SK-N-SH treated with all-trans-retinoic acid at 6 μM for 48 hours (cell line): ENCODE results near the gene XYLT2.

Experiments
- ATAC-seq: fragments of 200-7000 bp; cut with Tn5 transposase; 3 replicates; pipeline ENCODE4 v1.9.1; 2020; ENCODE audit warnings: mild to moderate bottlenecking, moderate library complexity
- ARNTL ChIP-seq: fragments of 450-650 bp; formaldehyde crosslinking; IDR thresholded peaks from 2 replicates; pipeline ENCODE4 v1.5.0; 2020; ENCODE audit warnings: low read depth, mild to moderate bottlenecking, moderate library complexity, borderline replicate concordance
- BACH2 ChIP-seq: fragments of 250-450 bp; sonication (Bioruptor Pico); IDR thresholded peaks from 2 replicates; pipeline ENCODE4 v1.9.0; 2021; ENCODE audit warnings: mild to moderate bottlenecking, borderline replicate concordance
- CREB5 ChIP-seq: fragments of 250-450 bp; sonication (Bioruptor Pico); IDR thresholded peaks from 2 replicates; pipeline ENCODE4 v1.5.1; 2020; ENCODE audit warnings: low read depth, mild to moderate bottlenecking, moderate library complexity
- CSDC2 ChIP-seq: fragments of 250-450 bp; sonication (Bioruptor Pico); IDR thresholded peaks from 2 replicates; pipeline ENCODE4 v1.5.0; 2020; ENCODE audit warnings: mild to moderate bottlenecking, moderate library complexity
- CSRNP3 ChIP-seq: fragments of 250-450 bp; sonication (Bioruptor Pico); IDR thresholded peaks from 2 replicates; pipeline ENCODE4 v1.5.1; 2021; ENCODE audit warnings: mild to moderate bottlenecking, moderate library complexity
- ESRRG ChIP-seq: fragments of 250-450 bp; sonication (Bioruptor Pico); IDR thresholded peaks from 2 replicates; pipeline ENCODE4 v1.6.1; 2021; ENCODE audit warnings: mild to moderate bottlenecking
- GLIS3 ChIP-seq: fragments of 250-450 bp; sonication (Bioruptor Pico); IDR thresholded peaks from 2 replicates; pipeline ENCODE4 v1.5.0; 2020; ENCODE audit warnings: mild to moderate bottlenecking, moderate library complexity
- ISL1 ChIP-seq: fragments of 250-450 bp; sonication (Bioruptor Pico); IDR thresholded peaks from 2 replicates; pipeline ENCODE4 v2.1.2; 2022; ENCODE audit warnings: mild to moderate bottlenecking, moderate library complexity
- OSR1 ChIP-seq: fragments of 250-450 bp; sonication (Bioruptor Pico); IDR thresholded peaks from 2 replicates; pipeline ENCODE4 v1.8.0; 2022; ENCODE audit warnings: moderate library complexity, mild to moderate bottlenecking, inconsistent platforms
- POU6F1 ChIP-seq: fragments of 250-450 bp; sonication (Bioruptor Pico); IDR thresholded peaks from 2 replicates; pipeline ENCODE4 v1.8.0; 2021; ENCODE audit warnings: low read depth, mild to moderate bottlenecking, moderate library complexity, borderline replicate concordance
- PPARA ChIP-seq: fragments of 250-450 bp; sonication (Bioruptor Pico); IDR thresholded peaks from 2 replicates; pipeline ENCODE4 v1.5.0; 2020; ENCODE audit warnings: mild to moderate bottlenecking, borderline replicate concordance
- RARB ChIP-seq: fragments of 250-450 bp; sonication (Bioruptor Pico); IDR thresholded peaks from 2 replicates; pipeline ENCODE4 v1.8.0; 2021; ENCODE audit warnings: mild to moderate bottlenecking, moderate library complexity
- SNAI2 ChIP-seq: fragments of 250-450 bp; sonication (Bioruptor Pico); IDR thresholded peaks from 2 replicates; pipeline ENCODE4 v1.5.0; 2020; ENCODE audit warnings: mild to moderate bottlenecking, moderate library complexity
- TCF4 ChIP-seq: fragments of 250-450 bp; sonication (Bioruptor Pico); IDR thresholded peaks from 2 replicates; pipeline ENCODE4 v1.8.0; 2021; ENCODE audit warnings: mild to moderate bottlenecking, moderate library complexity, borderline replicate concordance
- TOX ChIP-seq: fragments of 250-450 bp; sonication (Bioruptor Pico); IDR thresholded peaks from 2 replicates; pipeline ENCODE4 v1.8.0; 2021; ENCODE audit warnings: mild to moderate bottlenecking, moderate library complexity, borderline replicate concordance
- ZC3H10 ChIP-seq: fragments of 250-450 bp; sonication (Bioruptor Pico); IDR thresholded peaks from 2 replicates; pipeline ENCODE4 v1.5.1; 2021; ENCODE audit warnings: mild to moderate bottlenecking, moderate library complexity
- ZFP3 ChIP-seq: fragments of 250-450 bp; sonication (Bioruptor Pico); IDR thresholded peaks from 2 replicates; pipeline ENCODE4 v1.5.0; 2020; ENCODE audit warnings: mild to moderate bottlenecking, moderate library complexity
- ZFP30 ChIP-seq: fragments of 450-650 bp; formaldehyde crosslinking; IDR thresholded peaks from 2 replicates; pipeline ENCODE4 v1.5.0; 2022; ENCODE audit warnings: mild to moderate bottlenecking, moderate library complexity
- ZNF565 ChIP-seq: fragments of 450-650 bp; formaldehyde crosslinking; conservative IDR thresholded peaks from 2 replicates; pipeline ENCODE4 v1.5.0; 2020; ENCODE audit warnings: low read depth, mild to moderate bottlenecking, moderate library complexity
- ZNF70 ChIP-seq: fragments of 450-650 bp; formaldehyde crosslinking; IDR thresholded peaks from 2 replicates; pipeline ENCODE4 v1.5.0; 2020; ENCODE audit warnings: mild to moderate bottlenecking, moderate library complexity
- ZNF8 ChIP-seq: fragments of 450-650 bp; formaldehyde crosslinking; IDR thresholded peaks from 2 replicates; pipeline ENCODE4 v1.5.0; 2020; ENCODE audit warnings: mild to moderate bottlenecking, moderate library complexity

Gene XYLT2

GRCh38 chr17:50354198-50354597, 8.3 kb downstream of the XYLT2 start (continued):
- TF ChIP-seq ZFP30 (CRISPR knock-in tag): no peak
- TF ChIP-seq CREB5: no peak
- TF ChIP-seq ZNF565 (CRISPR knock-in tag): no peak
- no peak for TF ChIP-seq TOX (CRISPR knock-in tag)
- no peak for TF ChIP-seq PPARA
- TF ChIP-seq TCF4 (CRISPR knock-in tag): no peak

- no peak for TF ChIP-seq ZFP30 (CRISPR knock-in tag)
- no peak for TF ChIP-seq BACH2 (CRISPR knock-in tag)
- TF ChIP-seq RARB (CRISPR knock-in tag): no peak
- TF ChIP-seq CREB5: no peak
- TF ChIP-seq PPARA: no peak
- no peak for TF ChIP-seq ESRRG
- no peak for TF ChIP-seq ZC3H10
- TF ChIP-seq POU6F1 (CRISPR knock-in tag): no peak
- TF ChIP-seq TCF4 (CRISPR knock-in tag): no peak
- no peak for TF ChIP-seq ZNF70
- no peak for TF ChIP-seq ISL1
- TF ChIP-seq ZFP3 (CRISPR knock-in tag): no peak
- TF ChIP-seq CSRNP3 (CRISPR knock-in tag): no peak
- no peak for TF ChIP-seq OSR1 (CRISPR knock-in tag)
- TF ChIP-seq ZNF8 (CRISPR knock-in tag): no peak
- TF ChIP-seq SNAI2 (CRISPR knock-in tag): no peak
- no peak for TF ChIP-seq GLIS3 (CRISPR knock-in tag)
- no peak for TF ChIP-seq TOX (CRISPR knock-in tag)
- no peak for TF ChIP-seq CSDC2 (CRISPR knock-in tag)
- TF ChIP-seq ARNTL (CRISPR knock-in tag): no peak
- no peak for ATAC-seq
Observed at GRCh38 chr17:50354776-50355175, 8.8 kb downstream of the XYLT2 start.

GRCh38 chr17:50355336-50355700, 9.4 kb downstream of the XYLT2 start:
- no peak for TF ChIP-seq ESRRG
- TF ChIP-seq ISL1: no peak
- no peak for TF ChIP-seq CREB5
- no peak for TF ChIP-seq PPARA
- TF ChIP-seq BACH2 (CRISPR knock-in tag): no peak
- no peak for TF ChIP-seq ZFP3 (CRISPR knock-in tag)
- no peak for TF ChIP-seq OSR1 (CRISPR knock-in tag)
- no peak for TF ChIP-seq ZC3H10
- TF ChIP-seq GLIS3 (CRISPR knock-in tag): no peak
- no peak for TF ChIP-seq SNAI2 (CRISPR knock-in tag)
- TF ChIP-seq CSDC2 (CRISPR knock-in tag): no peak
- TF ChIP-seq ZNF70: no peak
- TF ChIP-seq CSRNP3 (CRISPR knock-in tag): no peak
- TF ChIP-seq, all 23 proteins: peak for 0
- ATAC-seq: no peak
